GM12878 (cell line): ENCODE measurements around the gene LSM14B. TPM values are rescaled to one million over a fixed set of nuclear protein-coding genes. Genes with fewer than 3 reads are reported as not detected.

ENCODE experiments used
- ATAC-seq: fragments of 200-7000 bp; cut with Tn5 transposase; 3 replicates; pipeline ENCODE4 v1.9.1; 2020; ENCODE audit warnings: mild to moderate bottlenecking, moderate library complexity
- BruUV-seq: library from RNA; stranded (reverse); fragments of 400-500 nt; replicated peaks from 2 replicates; lab custom pipeline; 2021; lab: Mats Ljungman, UMichigan
- CTCF ChIA-PET: fragments of 300-600 bp; sonication (Branson Sonifier 250); formaldehyde crosslinking; extraction: SDS; loops from one replicate; lab custom pipeline; 2021; ENCODE audit warnings: inconsistent platforms; lab: Yijun Ruan, JAX
- POLR2A ChIA-PET: fragments of 350-600 bp; formaldehyde crosslinking; extraction: SDS; loops from one replicate; lab custom pipeline; 2021; ENCODE audit warnings: inconsistent platforms; lab: Charles Lee
- RAD21 ChIA-PET: fragments of 300-600 bp; sonication (Branson Sonifier 250); formaldehyde crosslinking; loops from one replicate; lab custom pipeline; 2023; ENCODE audit warnings: antibody characterized with exemption; ENCODE audit not compliant: unreplicated experiment; lab: Charles Lee
- SMC1A ChIA-PET: fragments of 300-600 bp; sonication (Branson Sonifier 250); formaldehyde crosslinking; loops from one replicate; lab custom pipeline; 2023; ENCODE audit not compliant: unreplicated experiment, uncharacterized antibody; lab: Charles Lee
- DNase-seq: peaks from one replicate; pipeline ENCODE4 v3.0.0-alpha.2; 2011; ENCODE audit warnings: low read depth, low spot score
- FAIRE-seq: peaks from 3 replicates; lab custom pipeline; 2011; peaks lifted over from hg19 to GRCh38; lab: Jason Lieb, UNC
- H2AFZ ChIP-seq: 2 replicates; pipeline ENCODE4 v1.6.0; 2011; ENCODE audit warnings: low read depth, low read length, control low read depth; ENCODE audit not compliant: control insufficient read depth
- H3K27ac ChIP-seq: 2 replicates; pipeline ENCODE4 v1.5.1; 2011; ENCODE audit warnings: control low read depth; ENCODE audit not compliant: control insufficient read depth, insufficient read depth
- H3K27me3 ChIP-seq, 2 experiments: replicated peaks in 1 of 2; 2 replicates each; pipeline versions ENCODE4 v1.6.0 to v1.6.1; 2011; ENCODE audit warnings: low read length in 1 of 2; ENCODE audit not compliant: control insufficient read depth in 2 of 2, insufficient read depth in 2 of 2
- H3K36me3 ChIP-seq, 2 experiments: 2 replicates each; pipeline ENCODE4 v1.5.1; 2011; ENCODE audit warnings: low read length in 1 of 2; ENCODE audit not compliant: control insufficient read depth in 2 of 2, insufficient read depth in 2 of 2
- H3K4me1 ChIP-seq: 2 replicates; pipeline ENCODE4 v1.6.1; 2011; ENCODE audit warnings: mild to moderate bottlenecking, low read length, moderate library complexity, mixed read lengths; ENCODE audit not compliant: control insufficient read depth, insufficient read depth
- H3K4me2 ChIP-seq: 2 replicates; pipeline ENCODE4 v1.6.0; 2011; ENCODE audit warnings: control low read depth; ENCODE audit not compliant: control insufficient read depth, insufficient read depth
- H3K4me3 ChIP-seq: fragments of 200-600 bp; sonication (generic); 2 replicates; pipeline ENCODE4 v1.5.1; 2016
- H3K79me2 ChIP-seq: 2 replicates; pipeline ENCODE4 v1.6.0; 2011; ENCODE audit warnings: low read length; ENCODE audit not compliant: control insufficient read depth, insufficient read depth
- H3K9ac ChIP-seq: 2 replicates; pipeline ENCODE4 v1.8.0; 2011; ENCODE audit warnings: low read length, control low read depth, mixed read lengths; ENCODE audit not compliant: control insufficient read depth, insufficient read depth
- H3K9me3 ChIP-seq: replicated peaks from 3 replicates; pipeline ENCODE4 v1.5.1; 2011; ENCODE audit warnings: mild to moderate bottlenecking, low read length; ENCODE audit not compliant: control insufficient read depth, insufficient read depth
- H4K20me1 ChIP-seq: 2 replicates; pipeline ENCODE4 v1.6.0; 2011; ENCODE audit not compliant: control insufficient read depth, insufficient read depth
- BACH1 ChIP-seq: fragments of 450-650 bp; IDR thresholded peaks from 2 replicates; pipeline ENCODE4 v1.6.1; 2017; ENCODE audit warnings: mild to moderate bottlenecking, borderline replicate concordance
- BCLAF1 ChIP-seq: fragments of 450-650 bp; IDR thresholded peaks from 2 replicates; pipeline ENCODE4 v1.6.1; 2017; ENCODE audit warnings: antibody characterized with exemption, mild to moderate bottlenecking, moderate library complexity
- CHD4 ChIP-seq: fragments of 200-600 bp; sonication (generic); IDR thresholded peaks from 2 replicates; pipeline ENCODE4 v1.6.1; 2016; ENCODE audit warnings: mild to moderate bottlenecking
- IKZF1 ChIP-seq: fragments of 450-650 bp; conservative IDR thresholded peaks from 2 replicates; pipeline ENCODE4 v1.6.1; 2017; ENCODE audit warnings: antibody characterized with exemption, mild to moderate bottlenecking
- KLF5 ChIP-seq: fragments of 450-650 bp; IDR thresholded peaks from 2 replicates; pipeline ENCODE4 v1.6.1; 2014; ENCODE audit warnings: mild to moderate bottlenecking; ENCODE audit not compliant: partially characterized antibody
- MXI1 ChIP-seq: fragments of 150-350 bp; IDR thresholded peaks from 2 replicates; pipeline ENCODE4 v1.6.1; 2011; ENCODE audit warnings: low read depth, mild to moderate bottlenecking, inconsistent platforms, low read length, improper control_type of control experiment
- MYB ChIP-seq: fragments of 150-350 bp; IDR thresholded peaks from 2 replicates; pipeline ENCODE4 v1.6.1; 2014; ENCODE audit warnings: mild to moderate bottlenecking, low read depth, low read length, borderline replicate concordance
- NR2C2 ChIP-seq: IDR thresholded peaks from 2 replicates; pipeline ENCODE4 v1.6.1; 2011; ENCODE audit warnings: borderline replicate concordance, low read depth; ENCODE audit not compliant: control insufficient read depth, insufficient read length
- PAX8 ChIP-seq: fragments of 450-650 bp; IDR thresholded peaks from 2 replicates; pipeline ENCODE4 v1.6.1; 2017; ENCODE audit warnings: mild to moderate bottlenecking, moderate library complexity
- PBX3 ChIP-seq: IDR thresholded peaks from 2 replicates; pipeline ENCODE4 v1.6.1; 2011; ENCODE audit warnings: mild to moderate bottlenecking, low read depth, low read length, moderate library complexity; ENCODE audit not compliant: insufficient replicate concordance
- RAD21 ChIP-seq: IDR thresholded peaks from 2 replicates; pipeline ENCODE4 v1.6.1; 2011; ENCODE audit warnings: mild to moderate bottlenecking, low read depth, low read length, moderate library complexity; ENCODE audit not compliant: insufficient read depth
- SIX5 ChIP-seq: IDR thresholded peaks from 2 replicates; pipeline ENCODE4 v1.6.1; 2011; ENCODE audit warnings: mild to moderate bottlenecking, low read depth, low read length, moderate library complexity; ENCODE audit not compliant: severe bottlenecking
- SMARCA5 ChIP-seq: fragments of 450-650 bp; IDR thresholded peaks from 2 replicates; pipeline ENCODE4 v1.6.1; 2017; ENCODE audit warnings: mild to moderate bottlenecking
- SMC3 ChIP-seq: IDR thresholded peaks from 2 replicates; pipeline ENCODE4 v1.6.1; 2011; ENCODE audit warnings: low read length, improper control_type of control experiment, borderline replicate concordance
- SPI1 ChIP-seq: IDR thresholded peaks from 2 replicates; pipeline ENCODE4 v1.6.1; 2011; ENCODE audit warnings: low read depth, mild to moderate bottlenecking, low read length, moderate library complexity, borderline replicate concordance; ENCODE audit not compliant: insufficient read depth
- USF1 ChIP-seq: IDR thresholded peaks from 2 replicates; pipeline ENCODE4 v1.6.1; 2011; ENCODE audit warnings: borderline replicate concordance, low read depth, mild to moderate bottlenecking, moderate library complexity, mixed read lengths, low read length; ENCODE audit not compliant: insufficient read depth; ENCODE audit errors: extremely low read length
- WGBS: methylation state at CpG from one replicate; pipeline ENCODE4 v1.1.6; 2016; ENCODE audit warnings: low lambda C conversion rate; ENCODE audit not compliant: insufficient replicate concordance, insufficient coverage; ENCODE audit errors: missing lambda C conversion rate; 5-methylcytosine and 5-hydroxymethylcytosine counted together
- in situ Hi-C: fragments of 300-500 bp; cut with MboI; formaldehyde crosslinking; loops from 9 replicates; pipeline ENCODE4 v1.14.3; 2018; ENCODE audit warnings: mixed read lengths
- intact Hi-C: fragments of 100-400 bp; cut with micrococcal nuclease; formaldehyde crosslinking; loops from one replicate; pipeline ENCODE4 v1.14.2; 2022; ENCODE audit not compliant: unreplicated experiment
- polyA plus RNA-seq, 11 experiments: library from polyadenylated mRNA; depleted of rRNA in 4 of 11; unstranded in 6 of 11; stranded (reverse) in 5 of 11; fragments of >200 nt; fragmentation: Nextera tagmentation in 4 of 11; fragmentation: Illumina TruSeq in 1 of 11; extraction: Ambion mirVana in 4 of 11; extraction: Trizol in 1 of 11; gene quantifications; 1 replicate in 1 of 11; 2 replicates in 10 of 11; pipeline versions ENCODE4 v1.2.1 to v1.2.3, GENCODE V29; 2011 to 2016; ENCODE audit warnings: inconsistent platforms in 2 of 11, missing spikeins in 2 of 11, low read depth in 1 of 11
- total RNA-seq, 4 experiments: library from RNA; depleted of rRNA in 3 of 4; stranded (reverse); fragments of >200 nt in 3 of 4; fragmentation: Illumina TruSeq in 1 of 4; extraction: Trizol in 1 of 4; gene quantifications; 2 replicates each; pipeline versions ENCODE4 v1.2.1 to v1.2.3, GENCODE V29; 2013 to 2021

The LSM14B gene
- total and polyA plus RNA-seq, 10 of the 15 experiments (the other 5 are each of a cell fraction or from before 2014, with no cell fraction given), result 0.56 to 34.3 (median 15.6) TPM

GRCh38 chr20:62122654-62123449, 577 bp downstream of the LSM14B start:
- Histone ChIP-seq H3K9me3 (no peaks in the 10 kb centered on the region; the same call in 2 of the 3 replicates), H3K79me2 (peaks cover 21% of the 10 kb centered on the region), H3K36me3 (peaks cover 6 to 14% of the 10 kb centered on the region in 2 experiments), H3K9ac (peak overlapping the region; percentile 70), H3K4me3 (peak overlapping the region; percentile 73), H4K20me1 (peaks cover 10% of the 10 kb centered on the region), H3K27ac (peak overlapping the region; percentile 35; the same call in 1 of the 2 replicates), H3K27me3 (no peaks in the 10 kb centered on the region), H2AFZ (peak overlapping the region; percentile 56), H3K4me2 (peak overlapping the region; percentile 73), H3K4me1 (no peaks in the 10 kb centered on the region; the same call in none of the 2 replicates)
- BruUV-seq, result no TSS peak
- RAD21 ChIA-PET, result interaction anchor here (0.6 to 2.1 kb wide), 4 partner anchors 49 to 519 kb away, joined by 3 to 17 read pairs (median 4); partner anchors contain the start of genes SLCO4A1 and TAF4
- DNase-seq (no peak), ATAC-seq (peak; percentile 40), FAIRE-seq (no peak)
- intact Hi-C loops (loop anchor here (2.0 to 10.0 kb wide), 6 partner anchors 20 to 262 kb away; partner anchors contain the start of genes MTG2, PSMA7, RPS21 and SS18L1), in situ Hi-C loops (loop anchor here (5.0 kb wide), 1 partner anchor 56 kb away; the partner anchor contains the start of gene TAF4)
- WGBS, result under 1% methylated on average over 28 of the region's 77 CpGs
- CTCF ChIA-PET, result interaction anchor here (1.0 to 5.7 kb wide), 4 partner anchors 12 to 112 kb away, joined by 3 to 26 read pairs (median 14); no protein-coding TSS in a partner anchor
- POLR2A ChIA-PET, result interaction anchor here (0.6 to 3.1 kb wide), 4 partner anchors 19 to 65 kb away, joined by 3 to 30 read pairs (median 4); partner anchors contain the start of gene TAF4
- SMC1A ChIA-PET, result interaction anchor here (2.2 to 2.6 kb wide), 2 partner anchors 13 to 19 kb away, joined by 5 to 6 read pairs; no protein-coding TSS in a partner anchor
- TF ChIP-seq SMC3, result no peak
- TF ChIP-seq NR2C2, result no peak
- no peak for TF ChIP-seq MXI1
- no peak for TF ChIP-seq USF1
- TF ChIP-seq RAD21, result no peak
- no peak for TF ChIP-seq KLF5
- no peak for TF ChIP-seq SIX5
- TF ChIP-seq BCLAF1, result no peak
- 0 out of 2 replicates have a peak, but pooled peaks have one; percentile 36 for TF ChIP-seq SMARCA5
- TF ChIP-seq PAX8, result no peak
- TF ChIP-seq MYB, result no peak
- no peak for TF ChIP-seq PBX3
- TF ChIP-seq BACH1, result 0 out of 2 replicates have a peak, but pooled peaks have one; percentile 40
- TF ChIP-seq IKZF1, result no peak
- TF ChIP-seq CHD4, result no peak
- no peak for TF ChIP-seq SPI1
